A549 (cell line): Measurements from ENCODE around the gene IL10. TPM values are rescaled to one million over a fixed set of nuclear protein-coding genes. Genes with fewer than 3 reads are reported as not detected.
A peak's percentile ranks its signal among the peaks of the same experiment; 100 is the strongest.

Source experiments
- ATAC-seq, 2 experiments: fragments of 200-7000 bp in 1 of 2; fragments of >200 bp in 1 of 2; cut with Nextera tagmentation in 1 of 2; cut with Tn5 transposase in 1 of 2; 3 replicates each; pipeline versions ENCODE4 v1.8.0 to v1.9.1; 2018 to 2020; ENCODE audit warnings: mild to moderate bottlenecking in 1 of 2, moderate library complexity in 1 of 2
- CTCF ChIA-PET: fragments of 300-600 bp; sonication (Branson Sonifier 250); formaldehyde crosslinking; extraction: SDS; loops from one replicate; lab custom pipeline; 2021; ENCODE audit warnings: antibody characterized with exemption, inconsistent platforms; lab: Yijun Ruan, JAX
- POLR2A ChIA-PET: fragments of 350-600 bp; formaldehyde crosslinking; extraction: SDS; loops from one replicate; lab custom pipeline; 2021; ENCODE audit warnings: antibody characterized with exemption, inconsistent platforms; lab: Yijun Ruan, JAX
- DNase-seq, 2 experiments: peaks; one replicate each; pipeline versions ENCODE4 v3.0.0 to v3.0.0-alpha.2; 2011 to 2016; ENCODE audit warnings: low read depth in 1 of 2, low spot score in 1 of 2
- FAIRE-seq: peaks from 2 replicates; lab custom pipeline; 2011; peaks lifted over from hg19 to GRCh38; lab: Jason Lieb, UNC
- H3K27ac ChIP-seq, 2 experiments: fragments of >200 bp; sonication (Bioruptor Twin); formaldehyde crosslinking; 3 replicates each; pipeline ENCODE4 v1.5.1; 2016 to 2017
- H3K4me1 ChIP-seq: fragments of >200 bp; sonication (Bioruptor Twin); formaldehyde crosslinking; 3 replicates; pipeline ENCODE4 v1.6.1; 2016
- H3K4me2 ChIP-seq: fragments of >200 bp; sonication (Bioruptor Twin); formaldehyde crosslinking; 3 replicates; pipeline ENCODE4 v1.6.1; 2016
- H3K4me3 ChIP-seq: fragments of >200 bp; sonication (Bioruptor Twin); formaldehyde crosslinking; 3 replicates; pipeline ENCODE4 v1.5.1; 2016
- H3K9me3 ChIP-seq: fragments of >200 bp; sonication (Bioruptor Twin); formaldehyde crosslinking; 3 replicates; pipeline ENCODE4 v1.6.1; 2016
- BHLHE40 ChIP-seq: IDR thresholded peaks from 2 replicates; pipeline ENCODE4 v1.6.1; 2012; ENCODE audit warnings: low read depth, low read length, inconsistent platforms
- CBX2 ChIP-seq: fragments of 200-600 bp; sonication (generic); IDR thresholded peaks from 2 replicates; pipeline ENCODE4 v1.6.1; 2016; ENCODE audit warnings: low read depth, mild to moderate bottlenecking, borderline replicate concordance
- CHD4 ChIP-seq: fragments of 200-600 bp; sonication (generic); IDR thresholded peaks from 2 replicates; pipeline ENCODE4 v1.6.1; 2016; ENCODE audit warnings: antibody characterized with exemption, mild to moderate bottlenecking, borderline replicate concordance
- FOSB ChIP-seq: fragments of 250-450 bp; sonication (Bioruptor Pico); IDR thresholded peaks from 2 replicates; pipeline ENCODE4 v1.5.0; 2020; ENCODE audit warnings: mild to moderate bottlenecking, moderate library complexity
- FOSL2 ChIP-seq, 2 experiments: fragments of 450-650 bp in 1 of 2; fragments of >200 bp in 1 of 2; sonication (Bioruptor Twin) in 1 of 2; formaldehyde crosslinking; IDR thresholded peaks; 2 replicates each; pipeline versions ENCODE4 v1.5.0 to v1.6.1; 2016 to 2020; ENCODE audit warnings: mild to moderate bottlenecking in 1 of 2, moderate library complexity in 1 of 2
- FOXS1 ChIP-seq: fragments of 250-450 bp; sonication (Bioruptor Pico); IDR thresholded peaks from 2 replicates; pipeline ENCODE4 v1.5.0; 2020; ENCODE audit warnings: mild to moderate bottlenecking, moderate library complexity
- GATA3 ChIP-seq: IDR thresholded peaks from 2 replicates; pipeline ENCODE4 v1.6.1; 2012; ENCODE audit warnings: borderline replicate concordance
- HDAC2 ChIP-seq: fragments of 200-600 bp; sonication (generic); IDR thresholded peaks from 2 replicates; pipeline ENCODE4 v1.6.1; 2016
- HOXA7 ChIP-seq: fragments of 250-450 bp; sonication (Bioruptor Pico); IDR thresholded peaks from 2 replicates; pipeline ENCODE4 v1.5.0; 2020; ENCODE audit warnings: mild to moderate bottlenecking, moderate library complexity
- MAFK ChIP-seq: fragments of 450-650 bp; IDR thresholded peaks from 2 replicates; pipeline ENCODE4 v1.6.1; 2014; ENCODE audit not compliant: partially characterized antibody
- MYC ChIP-seq: IDR thresholded peaks from 2 replicates; pipeline ENCODE4 v1.6.1; 2012; ENCODE audit warnings: mild to moderate bottlenecking, inconsistent platforms, low read length, improper control_type of control experiment, borderline replicate concordance
- POLR2A ChIP-seq: IDR thresholded peaks from 2 replicates; pipeline ENCODE4 v1.6.1; 2012; ENCODE audit warnings: mild to moderate bottlenecking, low read length
- RAD21 ChIP-seq, 2 experiments: fragments of >200 bp in 1 of 2; sonication (Bioruptor Twin) in 1 of 2; formaldehyde crosslinking in 1 of 2; IDR thresholded peaks in 1 of 2; conservative IDR thresholded peaks in 1 of 2; 2 replicates in 1 of 2; 3 replicates in 1 of 2; pipeline ENCODE4 v1.6.1; 2012 to 2018; ENCODE audit warnings: inconsistent platforms in 1 of 2
- RNF2 ChIP-seq: fragments of 200-600 bp; sonication (generic); IDR thresholded peaks from 2 replicates; pipeline ENCODE4 v1.6.1; 2016; ENCODE audit warnings: low read depth, mild to moderate bottlenecking, antibody characterized with exemption, moderate library complexity, borderline replicate concordance
- SMC3 ChIP-seq: fragments of >200 bp; sonication (Bioruptor Twin); formaldehyde crosslinking; IDR thresholded peaks from 3 replicates; pipeline ENCODE4 v1.6.1; 2018; ENCODE audit warnings: inconsistent platforms
- SREBF2 ChIP-seq: fragments of 450-650 bp; IDR thresholded peaks from 2 replicates; pipeline ENCODE4 v1.6.1; 2014; ENCODE audit warnings: mild to moderate bottlenecking, moderate library complexity
- ZFP36 ChIP-seq: fragments of 450-650 bp; IDR thresholded peaks from 2 replicates; pipeline ENCODE4 v1.6.1; 2014; ENCODE audit warnings: borderline replicate concordance; ENCODE audit not compliant: partially characterized antibody
- ZSCAN20 ChIP-seq: fragments of 250-450 bp; sonication (Bioruptor Pico); IDR thresholded peaks from 2 replicates; pipeline ENCODE4 v1.8.0; 2022; ENCODE audit warnings: mild to moderate bottlenecking, moderate library complexity
- WGBS: methylation state at CpG from one replicate; pipeline ENCODE4 v1.1.6; 2017; ENCODE audit errors: missing lambda C conversion rate; 5-methylcytosine and 5-hydroxymethylcytosine counted together
- polyA plus RNA-seq, 4 experiments: library from polyadenylated mRNA; depleted of rRNA in 3 of 4; stranded (reverse); fragments of >200 nt; fragmentation: RNase III in 1 of 4; extraction: RNeasy Plus Mini Kit Qiagen cat#74134 plus additional on column Dnase treatment in 1 of 4; gene quantifications; 2 replicates in 3 of 4; 3 replicates in 1 of 4; pipeline ENCODE4 v1.2.3, GENCODE V29; 2011 to 2017
- TF ChIP-seq, protein P1 (sequence below): fragments of >200 bp; sonication (Bioruptor Twin); formaldehyde crosslinking; IDR thresholded peaks from 2 replicates; pipeline ENCODE4 v1.6.1; 2016
- TF ChIP-seq, protein P2 (sequence below): fragments of 250-450 bp; sonication (Bioruptor Pico); IDR thresholded peaks from 2 replicates; pipeline ENCODE4 v1.5.0; 2020; ENCODE audit warnings: low read depth, mild to moderate bottlenecking, moderate library complexity
- TF ChIP-seq, protein P3 (sequence below): IDR thresholded peaks from 2 replicates; pipeline ENCODE4 v1.6.1; 2012; ENCODE audit warnings: low read depth, borderline replicate concordance
- TF ChIP-seq, protein P4 (sequence below): fragments of >200 bp; sonication (Bioruptor Twin); formaldehyde crosslinking; IDR thresholded peaks from 3 replicates; pipeline ENCODE4 v1.6.1; 2016
- TF ChIP-seq, protein P5 (sequence below): fragments of >200 bp; sonication (Bioruptor Twin); formaldehyde crosslinking; IDR thresholded peaks from 3 replicates; pipeline ENCODE4 v1.5.1; 2016

IL10 gene
- polyA plus RNA-seq, 2 of the 4 experiments (the other 2 are of a cell fraction) = not detected

DNA sequence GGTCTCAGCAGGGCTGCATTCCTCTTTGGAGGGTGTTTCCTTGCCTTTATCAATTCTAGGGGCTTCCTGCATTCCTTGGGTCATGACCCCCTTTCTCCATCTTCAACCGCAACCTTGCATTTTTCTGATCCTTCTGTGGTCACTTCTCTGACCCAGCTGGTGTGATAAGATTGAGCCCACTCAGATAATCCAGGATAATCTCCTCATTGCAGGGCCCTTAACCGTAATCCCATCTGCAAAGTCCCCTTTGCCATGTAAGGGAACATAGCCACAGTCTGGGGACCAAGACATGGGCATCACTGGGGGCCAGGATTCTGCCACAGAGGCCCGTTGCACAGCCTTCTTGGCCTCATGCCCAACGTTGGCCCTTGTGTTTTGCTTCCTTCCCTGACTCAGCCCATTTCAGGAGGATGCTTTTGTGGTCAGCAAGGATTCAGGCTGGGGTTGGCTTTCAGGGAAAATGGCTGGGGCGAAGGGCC, 36.7 kb downstream of the IL10 start:
- CTCF ChIA-PET = interaction anchor here (0.6 to 7.9 kb wide), 34 partner anchors 9 to 764 kb away, joined by 3 to 123 read pairs (median 6); partner anchors contain the start of genes FCMR, IL20 and PIGR
- POLR2A ChIA-PET = no interaction called here
- FAIRE-seq (no peak), DNase-seq (no peak), ATAC-seq (no peak)
- no peak overlapping the region for H3K27ac ChIP-seq
- no peak overlapping the region for H3K4me2 ChIP-seq
- TF ChIP-seq ZFP36 (no peak), FOSB (CRISPR knock-in tag) (no peak), HDAC2 (no peak), FOSL2 (IDR thresholded peaks at IDR 0.05) (no peak), FOSL2 (CRISPR knock-in tag; IDR thresholded peaks at IDR 0.05) (no peak), RNF2 (no peak), HOXA7 (CRISPR knock-in tag) (no peak), POLR2A (no peak), FOXS1 (CRISPR knock-in tag) (no peak), CHD4 (no peak), ZSCAN20 (no peak), BHLHE40 (no peak), CBX2 (no peak), GATA3 (no peak), MYC (no peak), MAFK (no peak)
- TF ChIP-seq, protein P1, sequence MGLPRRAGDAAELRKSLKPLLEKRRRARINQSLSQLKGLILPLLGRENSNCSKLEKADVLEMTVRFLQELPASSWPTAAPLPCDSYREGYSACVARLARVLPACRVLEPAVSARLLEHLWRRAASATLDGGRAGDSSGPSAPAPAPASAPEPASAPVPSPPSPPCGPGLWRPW = no peak
- TF ChIP-seq, protein P2, sequence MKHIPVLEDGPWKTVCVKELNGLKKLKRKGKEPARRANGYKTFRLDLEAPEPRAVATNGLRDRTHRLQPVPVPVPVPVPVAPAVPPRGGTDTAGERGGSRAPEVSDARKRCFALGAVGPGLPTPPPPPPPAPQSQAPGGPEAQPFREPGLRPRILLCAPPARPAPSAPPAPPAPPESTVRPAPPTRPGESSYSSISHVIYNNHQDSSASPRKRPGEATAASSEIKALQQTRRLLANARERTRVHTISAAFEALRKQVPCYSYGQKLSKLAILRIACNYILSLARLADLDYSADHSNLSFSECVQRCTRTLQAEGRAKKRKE (CRISPR knock-in tag) = no peak
- TF ChIP-seq, protein P3, sequence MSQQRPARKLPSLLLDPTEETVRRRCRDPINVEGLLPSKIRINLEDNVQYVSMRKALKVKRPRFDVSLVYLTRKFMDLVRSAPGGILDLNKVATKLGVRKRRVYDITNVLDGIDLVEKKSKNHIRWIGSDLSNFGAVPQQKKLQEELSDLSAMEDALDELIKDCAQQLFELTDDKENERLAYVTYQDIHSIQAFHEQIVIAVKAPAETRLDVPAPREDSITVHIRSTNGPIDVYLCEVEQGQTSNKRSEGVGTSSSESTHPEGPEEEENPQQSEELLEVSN = no peak
- TF ChIP-seq, protein P4, sequence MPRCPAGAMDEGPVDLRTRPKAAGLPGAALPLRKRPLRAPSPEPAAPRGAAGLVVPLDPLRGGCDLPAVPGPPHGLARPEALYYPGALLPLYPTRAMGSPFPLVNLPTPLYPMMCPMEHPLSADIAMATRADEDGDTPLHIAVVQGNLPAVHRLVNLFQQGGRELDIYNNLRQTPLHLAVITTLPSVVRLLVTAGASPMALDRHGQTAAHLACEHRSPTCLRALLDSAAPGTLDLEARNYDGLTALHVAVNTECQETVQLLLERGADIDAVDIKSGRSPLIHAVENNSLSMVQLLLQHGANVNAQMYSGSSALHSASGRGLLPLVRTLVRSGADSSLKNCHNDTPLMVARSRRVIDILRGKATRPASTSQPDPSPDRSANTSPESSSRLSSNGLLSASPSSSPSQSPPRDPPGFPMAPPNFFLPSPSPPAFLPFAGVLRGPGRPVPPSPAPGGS = no peak
- H3K4me3 ChIP-seq = no peak overlapping the region
- WGBS = 81% methylated on average over 5 of the region's 5 CpGs
- H3K9me3 ChIP-seq = no peaks in the 10 kb centered on the region
- peaks cover 6% of the 10 kb centered on the region; the same call in 1 of the 3 replicates for H3K4me1 ChIP-seq

DNA sequence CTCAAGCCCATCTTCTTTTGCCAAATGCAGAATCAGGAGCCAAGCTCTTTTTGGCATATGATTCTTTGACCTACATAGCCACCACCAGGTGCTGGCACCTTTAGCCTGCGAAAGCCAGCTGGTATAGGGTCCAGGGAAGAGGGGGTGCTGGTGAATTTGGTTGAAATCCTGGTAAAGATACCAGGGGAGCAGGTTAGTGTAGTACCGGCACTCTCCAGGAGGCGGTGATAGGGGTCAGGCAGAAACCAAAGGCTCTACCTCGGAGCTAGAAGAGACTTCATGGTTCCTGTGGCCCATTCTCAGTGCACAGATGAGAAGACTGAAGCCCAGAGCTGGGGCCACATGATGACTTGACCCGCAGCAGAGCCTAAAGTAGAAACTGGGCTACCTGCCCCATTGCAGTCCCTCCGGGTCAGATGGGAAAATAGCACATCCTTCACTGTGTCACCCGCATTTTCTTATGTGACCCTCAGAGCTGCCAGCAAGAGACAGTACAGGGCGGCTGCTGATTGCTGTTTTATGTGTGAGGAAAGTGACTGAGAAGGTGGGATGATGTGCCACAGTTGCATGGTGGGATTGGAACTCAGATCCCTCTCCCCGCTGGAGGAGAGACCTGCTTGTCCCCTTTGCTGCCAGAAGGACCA, 37.7 kb downstream of the IL10 start:
- no peak overlapping the region for H3K4me2 ChIP-seq
- no peak overlapping the region for H3K27ac ChIP-seq
- FAIRE-seq (no peak), ATAC-seq (peak; percentile 60 to 84; a peak in 4 of 6 replicates), DNase-seq (peak; percentile 43 to 78)
- peaks cover 6% of the 10 kb centered on the region; the same call in 1 of the 3 replicates for H3K4me1 ChIP-seq
- ChIA-PET CTCF (interaction anchor here (0.5 to 7.9 kb wide), 58 partner anchors 7 to 765 kb away, joined by 3 to 123 read pairs (median 5); partner anchors contain the start of genes DYRK3, FCMR and PIGR), POLR2A (interaction anchor here (1.2 kb wide), 1 partner anchor 178 kb away, joined by 4 read pairs; no protein-coding TSS in a partner anchor)
- no peak for TF ChIP-seq SREBF2
- TF ChIP-seq, protein P5, sequence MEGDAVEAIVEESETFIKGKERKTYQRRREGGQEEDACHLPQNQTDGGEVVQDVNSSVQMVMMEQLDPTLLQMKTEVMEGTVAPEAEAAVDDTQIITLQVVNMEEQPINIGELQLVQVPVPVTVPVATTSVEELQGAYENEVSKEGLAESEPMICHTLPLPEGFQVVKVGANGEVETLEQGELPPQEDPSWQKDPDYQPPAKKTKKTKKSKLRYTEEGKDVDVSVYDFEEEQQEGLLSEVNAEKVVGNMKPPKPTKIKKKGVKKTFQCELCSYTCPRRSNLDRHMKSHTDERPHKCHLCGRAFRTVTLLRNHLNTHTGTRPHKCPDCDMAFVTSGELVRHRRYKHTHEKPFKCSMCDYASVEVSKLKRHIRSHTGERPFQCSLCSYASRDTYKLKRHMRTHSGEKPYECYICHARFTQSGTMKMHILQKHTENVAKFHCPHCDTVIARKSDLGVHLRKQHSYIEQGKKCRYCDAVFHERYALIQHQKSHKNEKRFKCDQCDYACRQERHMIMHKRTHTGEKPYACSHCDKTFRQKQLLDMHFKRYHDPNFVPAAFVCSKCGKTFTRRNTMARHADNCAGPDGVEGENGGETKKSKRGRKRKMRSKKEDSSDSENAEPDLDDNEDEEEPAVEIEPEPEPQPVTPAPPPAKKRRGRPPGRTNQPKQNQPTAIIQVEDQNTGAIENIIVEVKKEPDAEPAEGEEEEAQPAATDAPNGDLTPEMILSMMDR = peak; percentile 65
- peak; percentile 77 for TF ChIP-seq SMC3
- peak; percentile 73 to 75 for TF ChIP-seq RAD21 (conservative IDR thresholded peaks at IDR 0.05 in 1 of 2, IDR thresholded peaks at IDR 0.05 in 1 of 2)
- WGBS = 53% methylated on average over 9 of the region's 9 CpGs
- H3K4me3 ChIP-seq = no peak overlapping the region
- H3K9me3 ChIP-seq = no peaks in the 10 kb centered on the region
